Nephron (organoid): Measurements from ENCODE around the gene TLCD3B.

Experiments used
- H3K27ac Mint-ChIP-seq, 3 experiments: 2 replicates each; pipeline ENCODE4 v1.8.0; 2020; ENCODE audit warnings: mixed read lengths in 3 of 3, mild to moderate bottlenecking in 2 of 3, moderate library complexity in 1 of 3
- H3K27me3 Mint-ChIP-seq: 2 replicates; pipeline ENCODE4 v1.8.0; 2021; ENCODE audit warnings: low read depth, mild to moderate bottlenecking, moderate library complexity, mixed read lengths
- H3K36me3 Mint-ChIP-seq: 2 replicates; pipeline ENCODE4 v1.8.0; 2020; ENCODE audit warnings: low read depth, mixed read lengths
- H3K4me1 Mint-ChIP-seq: 2 replicates; pipeline ENCODE4 v1.8.0; 2020; ENCODE audit warnings: mixed read lengths
- H3K4me3 Mint-ChIP-seq, 3 experiments: 2 replicates each; pipeline ENCODE4 v1.8.0; 2020; ENCODE audit warnings: mild to moderate bottlenecking in 3 of 3, mixed read lengths in 3 of 3, moderate library complexity in 2 of 3
- H3K9me3 Mint-ChIP-seq: 2 replicates; pipeline ENCODE4 v1.8.0; 2020; ENCODE audit warnings: mixed read lengths
- TF ChIP-seq, protein P1 (sequence below), 3 experiments: fragments of 200-600 bp; sonication (generic); IDR thresholded peaks; one replicate each; pipeline ENCODE4 v1.5.0; 2021; ENCODE audit warnings: antibody characterized with exemption in 3 of 3; ENCODE audit not compliant: unreplicated experiment in 3 of 3

TLCD3B gene

DNA sequence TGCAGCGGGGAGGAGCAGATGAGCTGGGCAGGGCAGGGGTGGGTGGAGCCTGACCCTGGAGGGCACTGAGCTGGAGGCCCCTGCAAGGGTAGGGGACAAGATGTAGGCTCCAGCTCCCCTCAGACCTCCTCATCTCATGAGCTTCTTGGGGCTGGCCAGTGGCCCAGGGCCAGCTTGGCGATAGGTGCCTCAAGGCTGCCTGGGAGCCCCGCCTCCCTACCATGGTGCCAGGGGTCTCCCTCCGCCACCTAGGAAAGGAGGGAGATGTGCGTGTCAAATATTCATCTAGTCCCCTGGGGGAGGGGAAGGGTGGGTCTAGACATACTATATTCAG lies 39.5 kb downstream of the TLCD3B start:
- H3K4me3 Mint-ChIP-seq: no peak overlapping the region
- TF ChIP-seq, protein P1, sequence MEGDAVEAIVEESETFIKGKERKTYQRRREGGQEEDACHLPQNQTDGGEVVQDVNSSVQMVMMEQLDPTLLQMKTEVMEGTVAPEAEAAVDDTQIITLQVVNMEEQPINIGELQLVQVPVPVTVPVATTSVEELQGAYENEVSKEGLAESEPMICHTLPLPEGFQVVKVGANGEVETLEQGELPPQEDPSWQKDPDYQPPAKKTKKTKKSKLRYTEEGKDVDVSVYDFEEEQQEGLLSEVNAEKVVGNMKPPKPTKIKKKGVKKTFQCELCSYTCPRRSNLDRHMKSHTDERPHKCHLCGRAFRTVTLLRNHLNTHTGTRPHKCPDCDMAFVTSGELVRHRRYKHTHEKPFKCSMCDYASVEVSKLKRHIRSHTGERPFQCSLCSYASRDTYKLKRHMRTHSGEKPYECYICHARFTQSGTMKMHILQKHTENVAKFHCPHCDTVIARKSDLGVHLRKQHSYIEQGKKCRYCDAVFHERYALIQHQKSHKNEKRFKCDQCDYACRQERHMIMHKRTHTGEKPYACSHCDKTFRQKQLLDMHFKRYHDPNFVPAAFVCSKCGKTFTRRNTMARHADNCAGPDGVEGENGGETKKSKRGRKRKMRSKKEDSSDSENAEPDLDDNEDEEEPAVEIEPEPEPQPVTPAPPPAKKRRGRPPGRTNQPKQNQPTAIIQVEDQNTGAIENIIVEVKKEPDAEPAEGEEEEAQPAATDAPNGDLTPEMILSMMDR (IDR thresholded peaks at IDR 0.05; ENCODE audit: unreplicated experiment in 3 of 3): no peak
- peaks cover 38% of the 10 kb centered on the region for H3K36me3 Mint-ChIP-seq
- peaks cover 19% of the 10 kb centered on the region for H3K4me1 Mint-ChIP-seq
- no peak overlapping the region for H3K27ac Mint-ChIP-seq
- no peaks in the 10 kb centered on the region for H3K27me3 Mint-ChIP-seq
- H3K9me3 Mint-ChIP-seq: no peaks in the 10 kb centered on the region

DNA sequence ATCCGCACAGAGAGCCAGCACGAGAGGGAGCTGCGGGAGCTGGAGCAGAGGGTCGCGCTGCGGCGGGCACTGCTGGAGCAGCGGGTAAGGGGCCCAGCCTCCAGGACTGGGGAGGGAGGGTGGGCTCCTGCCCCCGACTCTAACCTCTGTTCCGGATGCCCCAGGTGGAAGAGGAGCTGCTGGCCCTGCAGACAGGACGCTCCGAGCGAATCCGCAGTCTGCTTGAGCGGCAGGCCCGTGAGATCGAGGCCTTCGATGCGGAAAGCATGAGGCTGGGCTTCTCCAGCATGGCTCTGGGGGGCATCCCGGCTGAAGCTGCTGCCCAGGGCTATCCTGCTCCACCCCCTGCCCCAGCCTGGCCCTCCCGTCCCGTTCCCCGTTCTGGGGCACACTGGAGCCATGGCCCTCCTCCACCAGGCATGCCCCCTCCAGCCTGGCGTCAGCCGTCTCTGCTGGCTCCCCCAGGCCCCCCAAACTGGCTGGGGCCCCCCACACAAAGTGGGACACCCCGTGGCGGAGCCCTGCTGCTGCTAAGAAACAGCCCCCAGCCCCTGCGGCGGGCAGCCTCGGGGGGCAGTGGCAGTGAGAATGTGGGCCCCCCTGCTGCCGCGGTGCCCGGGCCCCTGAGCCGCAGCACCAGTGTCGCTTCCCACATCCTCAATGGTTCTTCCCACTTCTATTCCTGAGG lies 40.0 kb downstream of the TLCD3B start:
- H3K4me3 Mint-ChIP-seq: no peak overlapping the region
- TF ChIP-seq, protein P1 (IDR thresholded peaks at IDR 0.05; ENCODE audit: unreplicated experiment in 3 of 3): no peak
- no peak overlapping the region for H3K27ac Mint-ChIP-seq
- peaks cover 42% of the 10 kb centered on the region for H3K36me3 Mint-ChIP-seq
- H3K9me3 Mint-ChIP-seq: no peaks in the 10 kb centered on the region
- peaks cover 15% of the 10 kb centered on the region for H3K4me1 Mint-ChIP-seq
- H3K27me3 Mint-ChIP-seq: no peaks in the 10 kb centered on the region

DNA sequence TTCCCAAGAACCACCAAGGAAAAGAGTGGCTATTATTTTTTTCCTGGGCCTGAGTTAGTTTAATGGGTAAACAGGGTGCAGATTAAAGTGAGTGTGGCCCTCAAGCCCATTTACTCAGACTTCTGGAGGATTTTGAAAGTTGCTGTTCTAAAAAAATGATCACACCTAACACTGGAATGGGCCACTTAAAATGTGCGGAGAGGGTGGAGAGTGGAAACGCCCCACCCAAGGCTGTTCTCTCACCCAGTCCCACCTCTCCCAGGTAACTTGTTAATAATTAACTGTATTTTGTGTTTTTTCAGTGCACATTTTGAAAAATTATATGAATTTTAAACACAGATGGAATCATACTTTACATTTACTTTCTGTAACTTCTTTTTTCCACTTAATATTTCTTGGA lies 41.0 kb downstream of the TLCD3B start:
- peaks cover 8% of the 10 kb centered on the region for H3K4me1 Mint-ChIP-seq
- H3K27ac Mint-ChIP-seq: peak overlapping the region in 1 of 3 experiments; percentile 20
- H3K4me3 Mint-ChIP-seq: no peak overlapping the region
- no peaks in the 10 kb centered on the region for H3K9me3 Mint-ChIP-seq
- no peaks in the 10 kb centered on the region for H3K27me3 Mint-ChIP-seq
- peaks cover 49% of the 10 kb centered on the region for H3K36me3 Mint-ChIP-seq
- TF ChIP-seq, protein P1 (IDR thresholded peaks at IDR 0.05; ENCODE audit: unreplicated experiment in 3 of 3): no peak

DNA sequence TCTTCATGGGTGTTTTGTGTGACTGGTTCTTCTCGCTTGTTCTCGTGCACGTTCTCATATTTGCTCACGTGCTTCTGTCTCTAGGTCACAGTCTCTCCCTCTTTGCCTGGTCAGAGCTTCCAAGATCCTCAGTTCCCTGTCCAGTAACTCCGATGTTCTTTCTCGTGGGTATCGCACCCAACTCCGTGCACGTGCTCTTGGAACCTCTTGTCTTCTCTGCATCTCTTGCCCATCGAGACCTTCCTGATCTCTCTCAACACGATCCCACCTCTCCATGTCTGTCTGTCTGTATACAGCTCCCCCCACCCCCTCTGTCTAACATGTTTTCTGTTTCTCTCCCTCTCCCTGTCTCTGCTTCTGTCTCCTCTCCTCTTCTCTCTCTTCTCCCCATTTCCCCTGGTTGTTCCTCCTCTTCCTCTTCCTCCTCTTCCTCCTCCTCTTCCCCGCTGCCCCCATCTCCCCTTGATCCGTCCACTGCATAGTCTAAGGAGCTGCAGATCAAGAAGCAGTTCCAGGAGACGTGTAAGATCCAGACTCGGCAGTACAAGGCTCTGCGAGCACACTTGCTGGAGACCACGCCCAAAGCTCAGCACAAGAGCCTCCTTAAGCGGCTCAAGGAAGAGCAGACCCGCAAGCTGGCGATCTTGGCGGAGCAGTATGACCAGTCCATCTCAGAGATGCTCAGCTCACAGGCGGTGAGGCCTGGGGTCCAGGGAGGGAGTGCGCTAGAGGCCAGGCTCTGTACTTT lies 41.8 kb downstream of the TLCD3B start:
- peaks cover 54% of the 10 kb centered on the region for H3K36me3 Mint-ChIP-seq
- no peak overlapping the region for H3K4me3 Mint-ChIP-seq
- TF ChIP-seq, protein P1 (IDR thresholded peaks at IDR 0.05; ENCODE audit: unreplicated experiment in 3 of 3): no peak
- no peaks in the 10 kb centered on the region for H3K9me3 Mint-ChIP-seq
- H3K27ac Mint-ChIP-seq: no peak overlapping the region
- H3K27me3 Mint-ChIP-seq: no peaks in the 10 kb centered on the region
- H3K4me1 Mint-ChIP-seq: peaks cover 2% of the 10 kb centered on the region

DNA sequence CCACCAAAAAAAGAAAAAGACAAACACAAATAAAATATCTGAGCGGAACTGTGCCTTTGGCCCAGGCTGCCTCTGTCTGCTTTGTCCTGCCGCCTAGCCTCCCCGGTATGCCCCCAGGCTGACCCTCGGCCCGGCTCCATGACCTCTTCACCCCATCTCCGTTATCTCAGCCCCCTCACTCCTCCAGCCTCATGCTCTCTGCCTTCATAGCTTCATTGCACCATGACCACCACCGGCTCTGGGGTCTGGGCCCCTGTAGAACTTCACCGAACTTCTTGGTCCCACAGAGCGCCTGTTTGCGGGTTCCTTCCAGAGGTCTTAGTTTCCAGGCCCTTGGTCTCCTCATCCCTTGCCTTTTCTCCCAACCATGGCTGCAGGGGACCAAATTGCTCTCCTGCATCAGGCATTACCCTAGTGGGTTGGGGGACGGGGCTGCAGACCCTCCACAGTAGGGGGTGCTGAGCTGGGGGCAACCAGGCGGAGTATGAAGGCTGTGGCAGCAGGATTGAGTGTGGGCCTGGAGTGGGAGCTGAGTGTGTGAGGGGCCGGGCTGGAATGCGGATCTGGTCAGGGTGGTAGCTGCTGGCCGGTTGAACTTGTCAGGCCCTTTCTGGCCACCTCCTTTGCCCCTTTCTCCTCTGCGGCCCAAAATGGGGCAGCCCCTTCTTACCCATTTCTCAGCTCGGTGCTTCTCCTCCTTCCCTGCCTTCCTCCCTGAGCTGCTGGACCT lies 42.6 kb downstream of the TLCD3B start:
- H3K27ac Mint-ChIP-seq: no peak overlapping the region
- no peaks in the 10 kb centered on the region for H3K9me3 Mint-ChIP-seq
- H3K36me3 Mint-ChIP-seq: peaks cover 57% of the 10 kb centered on the region
- no peak overlapping the region for H3K4me3 Mint-ChIP-seq
- no peaks in the 10 kb centered on the region for H3K27me3 Mint-ChIP-seq
- H3K4me1 Mint-ChIP-seq: no peaks in the 10 kb centered on the region
- TF ChIP-seq, protein P1 (IDR thresholded peaks at IDR 0.05; ENCODE audit: unreplicated experiment in 3 of 3): no peak
